ENCODE results near the gene SLC43A1.
A peak's percentile ranks its signal among the peaks of the same experiment; 100 is the strongest.
"Not testable (repeated sequence)": the region's sequence is repeated elsewhere in the genome, so short reads cannot be mapped to it uniquely, and the experiment has no call there.

Gene SLC43A1

DNA sequence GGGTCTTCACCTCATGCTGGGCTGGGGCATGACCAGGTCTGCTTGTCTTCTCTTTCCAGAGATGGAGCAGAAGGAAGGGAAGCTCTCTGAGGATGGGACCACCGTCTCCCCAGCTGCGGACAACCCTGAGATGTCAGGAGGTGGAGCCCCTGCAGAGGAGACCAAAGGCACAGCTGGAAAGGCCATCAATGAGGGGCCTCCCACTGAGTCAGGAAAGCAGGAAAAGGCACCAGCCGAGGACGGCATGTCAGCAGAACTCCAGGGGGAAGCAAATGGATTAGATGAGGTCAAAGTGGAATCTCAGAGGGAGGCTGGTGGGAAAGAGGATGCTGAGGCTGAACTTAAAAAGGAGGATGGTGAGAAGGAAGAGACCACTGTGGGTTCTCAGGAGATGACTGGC, 27.1 kb upstream of the SLC43A1 start:
- DNase-seq (ENCODE audit: extremely low read depth, low read depth): no peak
- no peak for TF ChIP-seq CTCF (IDR thresholded peaks at IDR 0.05; ENCODE audit: low read depth, low read length)

- no peak for DNase-seq (ENCODE audit: extremely low read depth, low read depth)
- no peak for TF ChIP-seq CTCF (IDR thresholded peaks at IDR 0.05; ENCODE audit: low read depth, low read length)
These were observed 25.7 kb upstream of the SLC43A1 start for GRCh38 chr11:57541169-57541568.

GRCh38 chr11:57539342-57539741, 23.8 kb upstream of the SLC43A1 start:
- TF ChIP-seq CTCF (IDR thresholded peaks at IDR 0.05; ENCODE audit: low read depth, low read length): no peak
- no peak for DNase-seq (ENCODE audit: extremely low read depth, low read depth)

DNA sequence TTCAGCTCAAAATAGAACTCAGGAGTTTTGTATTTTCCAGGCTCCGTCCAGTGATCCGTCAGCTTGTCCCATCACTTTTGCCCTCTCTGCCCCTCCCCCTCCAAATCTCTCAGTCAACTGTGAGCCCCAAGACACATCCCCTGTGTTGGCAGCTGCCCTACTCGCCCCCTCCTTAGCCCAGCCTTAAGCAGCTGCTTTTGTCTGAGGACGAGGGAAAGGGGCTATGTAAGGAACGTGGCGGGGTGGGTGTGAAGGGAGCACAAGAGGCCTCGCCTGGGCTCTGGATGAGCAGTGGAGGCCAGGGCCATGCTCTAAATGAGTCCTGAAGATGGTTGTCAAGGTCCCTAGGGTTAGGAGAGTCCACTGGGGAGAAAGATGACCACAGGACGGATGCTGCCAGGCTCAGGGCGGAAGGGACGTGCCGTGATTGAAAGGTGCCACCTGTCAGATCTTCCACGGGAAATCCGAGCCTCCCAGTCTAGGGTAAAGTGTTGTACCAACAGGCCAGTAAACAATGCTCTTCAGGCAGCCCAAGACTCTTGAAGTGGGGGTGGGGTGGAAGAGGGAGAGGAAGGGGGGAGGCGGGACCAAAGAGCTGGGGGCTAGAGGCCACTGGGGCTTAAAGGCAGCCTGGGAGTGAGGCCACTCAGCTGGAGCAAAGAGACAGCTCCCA, 21.6 kb upstream of the SLC43A1 start, which contains the start of gene SMTNL1:
SMTNL1 (plus strand) TSS at position 649 of the 673 bp plus-strand sequence. CDS start 5,048 bp downstream, outside the sequence.
- DNase-seq (ENCODE audit: extremely low read depth, low read depth): no peak
- TF ChIP-seq CTCF (IDR thresholded peaks at IDR 0.05; ENCODE audit: low read depth, low read length): no peak

DNA sequence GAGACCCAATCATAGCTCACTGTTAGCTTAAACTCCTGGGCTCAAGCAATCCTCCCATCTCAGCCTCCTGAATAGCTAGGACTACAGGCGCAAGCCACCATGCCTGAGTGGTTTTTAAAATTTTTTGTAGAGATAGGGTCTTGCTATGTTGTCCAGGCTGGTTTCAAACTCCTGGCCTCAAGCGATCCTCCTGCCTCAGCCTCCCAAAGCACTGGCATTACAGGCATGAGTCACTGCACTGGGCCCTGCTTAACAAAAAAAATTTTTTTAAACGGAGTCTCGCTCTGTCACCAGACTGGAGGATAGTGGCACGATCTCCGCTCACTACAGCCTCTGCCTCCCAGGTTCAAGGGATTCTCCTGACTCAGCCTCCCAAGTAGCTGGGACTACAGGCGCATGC, 18.9 kb upstream of the SLC43A1 start:
- not testable (repeated sequence) for DNase-seq (ENCODE audit: extremely low read depth, low read depth)

- TF ChIP-seq CTCF (IDR thresholded peaks at IDR 0.05; ENCODE audit: low read depth, low read length): no peak
- peak; percentile 86 for DNase-seq (ENCODE audit: extremely low read depth, low read depth)
These were observed 15.3 kb upstream of the SLC43A1 start, which contains the start of gene TIMM10 for GRCh38 chr11:57530596-57531507. Gene TIMM10 (minus strand): TSS chr11:57530754. CDS start chr11:57530189, 565 bp downstream.

GRCh38 chr11:57530215-57530595, 14.7 kb upstream of the SLC43A1 start:
- DNase-seq (ENCODE audit: extremely low read depth, low read depth): no peak
- TF ChIP-seq CTCF (IDR thresholded peaks at IDR 0.05; ENCODE audit: low read depth, low read length): no peak

Data from AG09319 (cell line).